ENCODE results near the gene HAPLN1.

Gene HAPLN1

GRCh38 chr5:83718195-83718825, 2.3 kb downstream of the HAPLN1 start:
- peak; percentile 78 for DNase-seq

- DNase-seq = peak; percentile 65
These were observed 5.2 kb downstream of the HAPLN1 start for GRCh38 chr5:83715236-83716065.

GRCh38 chr5:83714810-83715209, 5.8 kb downstream of the HAPLN1 start:
- no peak for DNase-seq

- no peak for DNase-seq
These were observed 8.6 kb downstream of the HAPLN1 start for GRCh38 chr5:83711982-83712601.

- no peak for DNase-seq
These were observed 10.7 kb downstream of the HAPLN1 start for GRCh38 chr5:83709973-83710372.

- DNase-seq = no peak
These were observed 12.5 kb downstream of the HAPLN1 start for GRCh38 chr5:83708170-83708569.

- DNase-seq = no peak
These were observed 17.6 kb downstream of the HAPLN1 start for GRCh38 chr5:83703059-83703458.

GRCh38 chr5:83701886-83702285, 18.8 kb downstream of the HAPLN1 start:
- DNase-seq = no peak

GRCh38 chr5:83689881-83690280, 30.8 kb downstream of the HAPLN1 start:
- no peak for DNase-seq

GRCh38 chr5:83688281-83688680, 32.4 kb downstream of the HAPLN1 start:
- no peak for DNase-seq

GRCh38 chr5:83687124-83687619, 33.5 kb downstream of the HAPLN1 start:
- DNase-seq = no peak

- no peak for DNase-seq
These were observed 34.4 kb downstream of the HAPLN1 start for GRCh38 chr5:83686251-83686650.

GRCh38 chr5:83683836-83684235, 36.8 kb downstream of the HAPLN1 start:
- DNase-seq = no peak

GRCh38 chr5:83672646-83673045, 48.0 kb downstream of the HAPLN1 start:
- DNase-seq = no peak

GRCh38 chr5:83672158-83672557, 48.5 kb downstream of the HAPLN1 start:
- no peak for DNase-seq

- no peak for DNase-seq
These were observed 55.0 kb downstream of the HAPLN1 start for GRCh38 chr5:83665631-83666030.

GRCh38 chr5:83662558-83662957, 58.1 kb downstream of the HAPLN1 start:
- DNase-seq = no peak

GRCh38 chr5:83657807-83658525, 62.7 kb downstream of the HAPLN1 start:
- DNase-seq = no peak

GRCh38 chr5:83654427-83654994, 66.1 kb downstream of the HAPLN1 start:
- DNase-seq = peak; percentile 9

- no peak for DNase-seq
These were observed 67.0 kb downstream of the HAPLN1 start for GRCh38 chr5:83653669-83654068.

- DNase-seq = peak; percentile 3
These were observed 74.7 kb downstream of the HAPLN1 start for GRCh38 chr5:83645936-83646335.

GRCh38 chr5:83644301-83644700, 76.4 kb downstream of the HAPLN1 start:
- no peak for DNase-seq
